CMK (cell line): ENCODE results near the gene FAM50A.

ENCODE experiments used
- DNase-seq: peaks from one replicate; pipeline ENCODE4 v3.0.0-alpha.2; 2010; ENCODE audit warnings: low read depth

FAM50A gene

GRCh38 chrX:154439841-154440240 is 4.1 kb upstream of the FAM50A start:
- DNase-seq: no peak

GRCh38 chrX:154440623-154441357 is 3.2 kb upstream of the FAM50A start:
- no peak for DNase-seq

- no peak for DNase-seq
These were observed 2.4 kb upstream of the FAM50A start for GRCh38 chrX:154441564-154441963.

- no peak for DNase-seq
These were observed 1.8 kb upstream of the FAM50A start for GRCh38 chrX:154441984-154442707.

- DNase-seq: no peak
These were observed 446 bp upstream of the FAM50A start for GRCh38 chrX:154443479-154443910.

GRCh38 chrX:154444755-154445246 is 860 bp downstream of the FAM50A start:
- no peak for DNase-seq

GRCh38 chrX:154445776-154446175 is 1.8 kb downstream of the FAM50A start:
- DNase-seq: no peak

GRCh38 chrX:154446430-154446829 is 2.5 kb downstream of the FAM50A start:
- DNase-seq: no peak

- no peak for DNase-seq
These were observed 4.5 kb downstream of the FAM50A start for GRCh38 chrX:154448484-154448883.

GRCh38 chrX:154449618-154450017 is 5.7 kb downstream of the FAM50A start:
- no peak for DNase-seq

GRCh38 chrX:154450312-154450711 is 6.4 kb downstream of the FAM50A start:
- DNase-seq: no peak

GRCh38 chrX:154452823-154453222 is 8.9 kb downstream of the FAM50A start:
- DNase-seq: no peak

GRCh38 chrX:154457491-154458115 is 13.7 kb downstream of the FAM50A start:
- no peak for DNase-seq

- DNase-seq: no peak
These were observed 14.4 kb downstream of the FAM50A start, which contains the start of gene PLXNA3 for GRCh38 chrX:154458116-154458953. TSS of gene PLXNA3 (plus strand) at chrX:154458281. CDS start at chrX:154460184, 1,903 bp downstream.

GRCh38 chrX:154458954-154459778 is 15.2 kb downstream of the FAM50A start:
- no peak for DNase-seq

GRCh38 chrX:154459832-154460231 is 15.9 kb downstream of the FAM50A start:
- DNase-seq: no peak

- no peak for DNase-seq
These were observed 16.4 kb downstream of the FAM50A start for GRCh38 chrX:154460326-154460725.

- DNase-seq: no peak
These were observed 18.5 kb downstream of the FAM50A start for GRCh38 chrX:154462396-154462795.

- no peak for DNase-seq
These were observed 19.8 kb downstream of the FAM50A start for GRCh38 chrX:154463611-154464220.

- DNase-seq: no peak
These were observed 20.9 kb downstream of the FAM50A start for GRCh38 chrX:154464806-154465365.
